Rectal smooth muscle tissue (tissue), 1 donor: ENCODE results near the gene FLNB.
A peak's percentile ranks its signal among the peaks of the same experiment; 100 is the strongest.

Experiments
- H3K27ac ChIP-seq: one replicate; pipeline ENCODE4 v1.7.0; 2013; ENCODE audit warnings: low read depth, low read length, inconsistent platforms
- H3K27me3 ChIP-seq: one replicate; pipeline ENCODE4 v1.7.0; 2013; ENCODE audit warnings: low read length; ENCODE audit not compliant: control insufficient read depth, insufficient read depth
- H3K36me3 ChIP-seq: one replicate; pipeline ENCODE4 v1.7.0; 2013; ENCODE audit warnings: low read length; ENCODE audit not compliant: control insufficient read depth, insufficient read depth
- H3K4me1 ChIP-seq: one replicate; pipeline ENCODE4 v1.7.0; 2013; ENCODE audit warnings: low read length; ENCODE audit not compliant: control insufficient read depth, insufficient read depth
- H3K4me3 ChIP-seq: one replicate; pipeline ENCODE4 v1.7.0; 2013; ENCODE audit warnings: low read length
- H3K9ac ChIP-seq: one replicate; pipeline ENCODE4 v1.7.0; 2013; ENCODE audit warnings: low read length

Gene FLNB

DNA sequence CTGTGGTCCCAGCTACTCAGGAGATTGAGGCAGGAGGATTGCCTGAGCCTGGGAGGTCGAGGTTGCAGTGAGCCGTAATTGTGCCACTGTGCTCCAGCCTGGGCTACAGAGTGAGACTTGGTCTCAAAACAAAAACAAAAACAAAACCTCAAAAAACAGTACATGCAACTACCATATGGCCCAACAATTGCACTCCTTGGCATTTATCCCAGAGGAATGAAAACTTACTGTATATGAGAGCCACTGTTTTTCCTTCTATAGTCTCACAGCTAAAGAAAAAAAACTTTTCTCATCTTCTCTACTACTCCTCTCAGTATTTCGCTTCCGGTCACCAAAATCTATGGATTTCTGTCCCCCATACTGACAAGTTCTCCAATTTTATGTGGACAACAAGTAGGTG is 84.3 kb downstream of the FLNB start:
- Histone ChIP-seq H3K36me3 (peaks cover 13% of the 10 kb centered on the region), H3K4me3 (no peak overlapping the region)

DNA sequence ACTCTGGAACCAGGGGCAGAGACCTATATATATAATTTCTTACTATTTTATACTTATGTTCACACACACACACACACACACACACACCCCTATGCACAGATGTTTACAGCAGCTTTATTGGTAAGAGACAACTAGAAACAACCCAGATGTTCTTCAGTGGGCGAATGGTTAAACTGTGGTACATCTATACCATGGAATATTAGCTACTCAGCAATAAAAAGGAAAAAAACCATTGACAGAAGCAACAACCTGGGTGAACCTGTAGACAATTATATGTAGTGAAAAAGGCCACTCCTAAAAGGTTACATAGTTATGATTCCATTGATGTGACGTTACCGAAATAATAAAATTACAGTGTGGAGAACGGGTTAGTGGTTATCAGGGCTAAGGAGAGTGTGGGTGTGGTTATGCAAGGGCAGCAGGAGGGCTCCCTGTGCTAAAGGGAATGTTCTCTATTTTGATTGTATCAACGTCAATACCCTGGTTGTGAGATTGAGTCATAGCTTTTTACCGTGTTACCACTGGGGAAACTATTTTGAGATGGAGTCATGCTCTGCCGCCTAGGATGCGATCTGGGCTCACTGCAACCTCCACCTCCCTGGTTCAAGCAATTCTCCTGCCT is 85.5 kb downstream of the FLNB start:
- Histone ChIP-seq H3K9ac (no peak overlapping the region), H3K4me1 (no peaks in the 10 kb centered on the region), H3K27ac (no peak overlapping the region), H3K4me3 (no peak overlapping the region), H3K27me3 (no peaks in the 10 kb centered on the region), H3K36me3 (peaks cover 24% of the 10 kb centered on the region)

More for the DNA sequence above, 84.3 kb downstream of the FLNB start:
- Histone ChIP-seq H3K27me3 (no peaks in the 10 kb centered on the region), H3K9ac (no peak overlapping the region), H3K4me1 (no peaks in the 10 kb centered on the region), H3K27ac (no peak overlapping the region)

DNA sequence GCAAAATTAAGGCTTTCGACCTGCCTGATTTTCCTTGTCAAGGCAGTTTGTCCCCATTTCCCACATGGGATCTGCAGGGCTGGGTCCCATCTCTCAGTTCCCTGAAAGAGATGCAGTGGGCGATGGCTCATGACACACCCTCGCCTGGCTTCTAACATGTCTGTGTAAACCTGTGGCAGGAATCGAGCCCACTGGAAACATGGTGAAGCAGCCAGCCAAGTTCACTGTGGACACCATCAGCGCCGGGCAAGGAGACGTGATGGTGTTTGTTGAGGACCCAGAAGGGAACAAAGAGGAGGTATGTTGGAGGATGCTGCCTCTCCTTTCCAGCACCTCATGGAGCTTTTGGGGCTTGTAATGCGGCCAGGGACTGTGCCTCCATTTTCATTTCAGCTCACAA is 86.4 kb downstream of the FLNB start:
- Histone ChIP-seq H3K9ac (no peak overlapping the region), H3K27ac (no peak overlapping the region), H3K36me3 (peaks cover 32% of the 10 kb centered on the region), H3K4me1 (no peaks in the 10 kb centered on the region), H3K4me3 (no peak overlapping the region), H3K27me3 (no peaks in the 10 kb centered on the region)

DNA sequence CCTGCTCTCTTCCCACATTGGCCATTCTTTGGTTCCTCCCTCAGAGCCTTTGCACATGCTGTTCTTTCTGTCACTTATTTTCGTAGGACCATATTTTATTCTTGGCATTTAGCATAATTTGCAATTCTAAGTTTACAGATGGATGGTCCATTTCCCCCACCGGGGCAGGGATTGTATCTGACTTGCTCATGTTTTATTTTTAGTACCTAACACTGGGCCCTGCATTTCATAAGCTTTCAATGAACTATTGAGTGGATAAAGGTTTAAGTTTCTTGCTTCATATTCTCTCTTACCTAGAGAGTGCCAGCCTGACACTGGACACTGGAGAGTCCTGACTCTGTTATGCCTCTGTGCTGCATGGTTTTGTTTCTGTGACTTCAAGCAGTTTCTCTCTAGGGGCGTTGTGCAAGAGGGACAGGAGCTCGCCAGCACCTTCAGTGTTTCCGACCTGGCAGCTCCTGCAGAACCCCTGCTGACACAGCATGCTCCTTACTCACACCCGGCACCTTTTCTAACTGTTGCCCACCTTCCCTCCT is 87.4 kb downstream of the FLNB start:
- Histone ChIP-seq H3K4me1 (no peaks in the 10 kb centered on the region), H3K36me3 (peaks cover 32% of the 10 kb centered on the region), H3K27ac (no peak overlapping the region), H3K4me3 (no peak overlapping the region), H3K27me3 (no peaks in the 10 kb centered on the region), H3K9ac (no peak overlapping the region)

DNA sequence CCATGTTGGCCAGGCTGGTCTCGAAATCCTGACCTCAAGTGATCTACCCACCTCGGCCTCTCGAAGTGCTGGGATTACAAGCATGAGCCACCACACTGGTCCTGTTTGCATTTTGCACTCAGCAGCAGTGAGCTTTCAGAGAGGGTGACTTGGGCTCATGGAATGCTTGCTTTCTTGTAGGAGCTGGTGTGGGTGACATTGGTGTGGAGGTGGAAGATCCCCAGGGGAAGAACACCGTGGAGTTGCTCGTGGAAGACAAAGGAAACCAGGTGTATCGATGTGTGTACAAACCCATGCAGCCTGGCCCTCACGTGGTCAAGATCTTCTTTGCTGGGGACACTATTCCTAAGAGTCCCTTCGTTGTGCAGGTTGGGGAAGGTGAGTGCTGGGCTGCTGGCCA is 90.3 kb downstream of the FLNB start:
- peaks cover 23% of the 10 kb centered on the region for H3K4me1 ChIP-seq
- H3K27ac ChIP-seq, result no peak overlapping the region
- no peaks in the 10 kb centered on the region for H3K27me3 ChIP-seq
- peaks cover 42% of the 10 kb centered on the region for H3K36me3 ChIP-seq
- H3K4me3 ChIP-seq, result no peak overlapping the region
- no peak overlapping the region for H3K9ac ChIP-seq

DNA sequence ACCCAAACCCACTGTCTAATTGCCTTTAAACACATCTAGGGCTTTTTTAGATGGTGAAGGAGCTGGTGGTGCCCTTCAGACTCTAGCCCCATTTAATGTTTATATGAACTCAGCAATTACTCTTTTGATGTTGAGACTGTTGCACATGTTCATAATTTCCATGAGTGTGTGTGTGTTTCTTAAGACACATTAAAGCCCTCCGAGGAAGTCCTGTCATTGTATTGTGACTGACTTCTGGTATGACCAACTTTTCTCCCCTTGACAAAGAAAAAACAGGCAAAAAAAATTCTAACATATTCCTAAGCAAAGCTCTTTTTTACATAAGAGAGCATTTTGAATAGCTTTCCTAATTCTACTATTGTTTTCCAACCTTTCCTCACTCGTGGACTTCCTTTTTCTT is 91.6 kb downstream of the FLNB start:
- Histone ChIP-seq H3K27me3 (no peaks in the 10 kb centered on the region), H3K36me3 (peaks cover 47% of the 10 kb centered on the region), H3K27ac (no peak overlapping the region), H3K4me3 (no peak overlapping the region), H3K9ac (no peak overlapping the region), H3K4me1 (peaks cover 36% of the 10 kb centered on the region)

DNA sequence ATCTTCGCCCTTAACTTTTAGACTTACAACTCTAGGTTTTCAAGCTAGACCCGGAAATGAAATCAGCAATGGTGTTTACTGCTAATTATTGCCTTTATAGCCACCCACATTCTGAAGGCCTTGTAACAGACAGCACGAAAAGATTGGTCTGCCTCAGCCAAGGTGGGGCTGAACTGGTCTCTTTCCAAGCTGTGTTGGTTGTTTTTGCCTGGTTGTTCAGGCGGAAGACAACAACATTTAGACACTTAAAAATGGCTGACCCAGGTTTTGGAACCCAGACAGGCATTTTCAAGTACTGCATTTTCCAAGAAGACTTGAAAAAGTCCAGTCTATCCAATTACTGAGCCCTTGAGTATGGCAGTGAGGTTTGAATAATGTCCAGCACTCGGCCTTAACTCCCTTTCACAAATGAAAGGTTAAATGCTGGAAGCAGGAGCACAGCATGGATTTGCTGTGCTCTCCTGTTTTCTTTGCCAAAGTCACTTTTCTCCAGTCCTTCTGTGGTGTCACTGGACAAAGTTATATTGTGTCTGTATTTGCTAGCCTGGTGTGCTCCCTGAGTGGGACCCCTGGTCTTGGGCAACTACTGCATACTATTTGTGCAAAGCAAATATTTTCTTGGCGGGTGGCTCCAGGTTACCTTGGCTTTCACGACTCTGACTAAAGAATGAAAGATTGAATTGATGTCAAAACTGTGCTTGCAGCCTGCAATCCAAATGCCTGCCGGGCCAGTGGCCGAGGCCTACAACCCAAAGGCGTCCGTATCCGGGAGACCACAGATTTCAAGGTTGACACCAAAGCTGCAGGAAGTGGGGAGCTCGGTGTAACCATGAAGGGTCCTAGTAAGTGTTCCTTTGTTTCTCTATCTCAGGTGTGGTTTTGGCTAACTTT is 93.5 kb downstream of the FLNB start:
- H3K4me3 ChIP-seq, result no peak overlapping the region
- H3K36me3 ChIP-seq, result peaks cover 44% of the 10 kb centered on the region
- peaks cover 36% of the 10 kb centered on the region for H3K4me1 ChIP-seq
- H3K27ac ChIP-seq, result peak overlapping the region; percentile 62
- no peaks in the 10 kb centered on the region for H3K27me3 ChIP-seq
- H3K9ac ChIP-seq, result no peak overlapping the region

DNA sequence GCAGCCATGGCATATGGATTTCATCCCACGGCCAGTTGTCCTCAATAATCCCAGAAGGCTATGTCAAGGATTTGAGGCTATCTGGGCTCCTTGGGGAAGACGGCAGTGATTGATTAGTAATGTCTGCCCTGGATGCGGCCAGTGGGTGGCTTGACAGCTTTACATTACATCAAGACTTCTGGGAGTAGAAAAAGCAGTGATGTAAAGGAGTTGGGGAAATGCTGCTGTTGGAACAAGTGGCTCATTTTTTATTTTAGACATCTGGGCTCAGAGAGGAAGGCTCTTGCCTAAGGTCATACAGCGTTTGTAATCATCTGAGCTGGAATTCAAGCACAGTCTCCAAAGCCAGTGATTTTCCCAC is 94.1 kb downstream of the FLNB start:
- peaks cover 36% of the 10 kb centered on the region for H3K4me1 ChIP-seq
- peaks cover 41% of the 10 kb centered on the region for H3K36me3 ChIP-seq
- H3K4me3 ChIP-seq, result no peak overlapping the region
- peak overlapping the region; percentile 41 for H3K27ac ChIP-seq
- no peaks in the 10 kb centered on the region for H3K27me3 ChIP-seq
- H3K9ac ChIP-seq, result no peak overlapping the region

DNA sequence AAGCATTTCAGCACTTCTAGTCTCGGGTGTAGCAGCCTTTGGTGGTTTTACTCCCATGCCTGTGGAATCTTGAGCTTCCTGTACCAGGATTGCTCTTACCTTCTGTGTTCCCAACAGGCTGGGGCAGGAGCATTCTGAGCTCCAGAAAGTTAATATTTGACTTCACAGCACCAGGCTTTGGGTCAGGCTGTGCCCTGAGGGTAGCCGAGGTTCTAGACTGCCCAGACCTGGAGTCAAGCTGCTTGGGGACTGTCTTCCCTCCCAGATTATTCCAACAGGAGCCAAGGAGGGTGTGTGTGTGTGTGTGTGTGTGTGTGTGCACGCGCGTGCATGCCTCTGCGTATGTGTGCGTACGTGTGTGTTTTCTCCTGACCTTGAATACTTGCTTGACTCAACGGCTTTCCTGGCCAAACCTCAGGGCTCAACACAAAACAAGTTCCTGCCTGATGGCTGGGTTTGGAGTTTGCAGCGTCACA is 94.8 kb downstream of the FLNB start:
- no peak overlapping the region for H3K9ac ChIP-seq
- H3K4me3 ChIP-seq, result no peak overlapping the region
- peaks cover 36% of the 10 kb centered on the region for H3K36me3 ChIP-seq
- H3K4me1 ChIP-seq, result peaks cover 36% of the 10 kb centered on the region
- H3K27me3 ChIP-seq, result no peaks in the 10 kb centered on the region
- peak overlapping the region; percentile 41 for H3K27ac ChIP-seq

DNA sequence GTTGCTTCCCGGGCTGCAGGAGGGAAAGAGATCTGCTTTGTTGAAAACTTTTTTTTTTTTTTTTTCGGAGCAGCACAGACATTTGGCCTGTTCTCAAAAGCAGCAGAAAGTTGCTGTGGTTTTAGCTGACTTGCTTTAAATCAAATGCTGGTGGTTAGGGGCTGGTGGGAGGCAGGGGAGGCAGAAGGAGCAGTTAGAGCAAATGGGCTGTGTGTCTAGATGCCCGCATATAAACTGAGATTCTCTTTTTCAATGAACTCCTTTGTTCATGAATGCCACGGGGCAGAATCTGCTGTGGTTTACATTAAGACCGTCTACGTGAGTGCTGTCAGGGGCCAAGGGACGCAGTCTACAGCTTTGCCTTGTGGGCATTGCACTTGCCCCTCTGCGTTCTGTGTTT is 95.9 kb downstream of the FLNB start:
- Histone ChIP-seq H3K27ac (peak overlapping the region; percentile 41), H3K4me3 (no peak overlapping the region), H3K4me1 (peaks cover 36% of the 10 kb centered on the region), H3K9ac (no peak overlapping the region), H3K27me3 (no peaks in the 10 kb centered on the region), H3K36me3 (peaks cover 30% of the 10 kb centered on the region)

DNA sequence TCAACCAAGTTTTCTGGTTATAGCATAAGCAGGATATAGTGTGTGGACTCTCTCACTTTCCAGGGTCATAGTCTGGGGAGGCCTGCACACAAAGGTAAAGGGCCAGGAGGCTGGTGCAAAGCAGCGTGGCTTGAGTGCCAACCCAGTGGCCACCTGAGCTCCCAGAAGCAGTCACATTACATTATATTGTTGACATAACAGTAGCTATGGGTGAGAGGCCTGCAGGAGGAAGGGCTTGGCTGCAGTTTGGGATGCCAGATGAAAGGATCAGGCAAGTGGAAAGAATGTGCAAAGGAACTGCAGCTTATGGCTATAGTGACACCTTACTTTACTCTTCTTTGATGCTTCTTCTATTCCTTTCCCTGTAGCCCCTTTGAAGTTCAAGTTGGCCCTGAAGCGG is 96.5 kb downstream of the FLNB start:
- Histone ChIP-seq H3K4me1 (peaks cover 36% of the 10 kb centered on the region), H3K36me3 (peaks cover 30% of the 10 kb centered on the region), H3K27ac (peak overlapping the region; percentile 41), H3K9ac (no peak overlapping the region), H3K4me3 (no peak overlapping the region), H3K27me3 (no peaks in the 10 kb centered on the region)

DNA sequence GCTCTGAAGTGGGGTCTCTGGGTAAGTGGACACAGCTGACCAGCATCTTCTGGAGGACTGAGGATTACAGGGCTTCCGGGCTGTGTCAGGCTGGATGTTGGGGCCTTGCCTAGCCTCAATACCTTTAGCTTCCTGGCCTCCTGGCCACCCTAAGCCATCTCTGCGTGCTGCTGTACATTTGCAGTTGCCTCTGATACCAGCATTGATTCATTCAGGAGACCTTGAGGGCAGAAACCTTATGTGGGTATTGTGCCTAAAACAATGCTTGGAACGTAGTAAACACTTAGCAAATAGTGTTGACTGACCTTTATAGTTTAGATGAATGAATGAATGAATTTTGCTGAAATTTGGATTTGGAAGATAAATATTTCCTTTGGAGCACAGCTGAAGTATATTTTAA is 97.0 kb downstream of the FLNB start:
- Histone ChIP-seq H3K4me3 (no peak overlapping the region), H3K4me1 (peaks cover 36% of the 10 kb centered on the region), H3K36me3 (peaks cover 34% of the 10 kb centered on the region), H3K27me3 (no peaks in the 10 kb centered on the region), H3K9ac (no peak overlapping the region), H3K27ac (no peak overlapping the region)
